Measurements from ENCODE around the gene PLXDC2.

Gene PLXDC2

GRCh38 chr10:20089879-20090278 is 273.6 kb downstream of the PLXDC2 start (continued):
- TF ChIP-seq ZNF112 (tag by site-specific recombination; IDR thresholded peaks at IDR 0.05), result no peak
- TF ChIP-seq ZNF16 (tag by site-specific recombination; IDR thresholded peaks at IDR 0.05; ENCODE audit: low read depth), result no peak
- TF ChIP-seq ZNF404 (tag by site-specific recombination; IDR thresholded peaks at IDR 0.05), result no peak

GRCh38 chr10:20090831-20091230 is 274.6 kb downstream of the PLXDC2 start:
- no peak overlapping the region for H3K27ac ChIP-seq (ENCODE audit: extremely low read depth, low read depth, low read length)
- CTCF ChIA-PET, result no interaction called here
- POLR2A ChIA-PET, result no interaction called here

More at GRCh38 chr10:20090831-20091230, 274.6 kb downstream of the PLXDC2 start:
- Histone ChIP-seq H3K9me3 (ENCODE audit: control insufficient read depth, insufficient read depth, low read depth, low read length) (no peaks in the 10 kb centered on the region), H3K4me3 (ENCODE audit: low read depth, low read length) (no peak overlapping the region), H3K4me1 (ENCODE audit: control insufficient read depth, insufficient read depth, low read length) (no peaks in the 10 kb centered on the region), H3K36me3 (ENCODE audit: control insufficient read depth in 2 of 2, insufficient read depth in 1 of 2, low read length in 2 of 2) (no peaks in the 10 kb centered on the region)
- no peak for TF ChIP-seq TSHZ1 (tag by site-specific recombination; IDR thresholded peaks at IDR 0.05; ENCODE audit: borderline replicate concordance)
- TF ChIP-seq ZBTB21 (tag by site-specific recombination; IDR thresholded peaks at IDR 0.05), result no peak
- no peak for TF ChIP-seq ZNF501 (tag by site-specific recombination; IDR thresholded peaks at IDR 0.05)
- TF ChIP-seq ZNF830 (tag by site-specific recombination; IDR thresholded peaks at IDR 0.05; ENCODE audit: low read depth), result no peak
- no peak for TF ChIP-seq ZNF292 (tag by site-specific recombination; IDR thresholded peaks at IDR 0.05; ENCODE audit: borderline replicate concordance, low read depth)
- no peak for TF ChIP-seq ZNF692 (tag by site-specific recombination; IDR thresholded peaks at IDR 0.05)
- TF ChIP-seq ZNF473 (tag by site-specific recombination; IDR thresholded peaks at IDR 0.05), result no peak
- TF ChIP-seq ZNF175 (tag by site-specific recombination; IDR thresholded peaks at IDR 0.05), result no peak
- no peak for TF ChIP-seq ZNF132 (tag by site-specific recombination; IDR thresholded peaks at IDR 0.05; ENCODE audit: borderline replicate concordance)
- TF ChIP-seq ZNF398 (tag by site-specific recombination; IDR thresholded peaks at IDR 0.05), result no peak
- TF ChIP-seq SP2 (tag by site-specific recombination; IDR thresholded peaks at IDR 0.05), result no peak
- TF ChIP-seq EGR2 (tag by site-specific recombination; IDR thresholded peaks at IDR 0.05; ENCODE audit: low read depth), result no peak
- no peak for TF ChIP-seq ZNF629 (tag by site-specific recombination; IDR thresholded peaks at IDR 0.05)
- TF ChIP-seq SCRT2 (tag by site-specific recombination; IDR thresholded peaks at IDR 0.05), result no peak
- TF ChIP-seq ZNF112 (tag by site-specific recombination; IDR thresholded peaks at IDR 0.05), result no peak
- no peak for TF ChIP-seq SETDB1 (IDR thresholded peaks at IDR 0.05; ENCODE audit: insufficient read length, low read length)
- TF ChIP-seq HOXC10 (CRISPR knock-in tag; IDR thresholded peaks at IDR 0.05), result no peak
- TF ChIP-seq ZNF223 (tag by site-specific recombination; IDR thresholded peaks at IDR 0.05), result no peak
- TF ChIP-seq ZNF266 (tag by site-specific recombination; IDR thresholded peaks at IDR 0.05; ENCODE audit: low read depth), result no peak
